Measurements from ENCODE around the gene NCOR2. TPM values are rescaled to one million over a fixed set of nuclear protein-coding genes. Genes with fewer than 3 reads are reported as not detected.

Gene NCOR2
- polyA plus RNA-seq, 1 donor (not counting 4 experiments of a cell fraction or from before 2014, with no cell fraction given): 4.7 TPM

DNA sequence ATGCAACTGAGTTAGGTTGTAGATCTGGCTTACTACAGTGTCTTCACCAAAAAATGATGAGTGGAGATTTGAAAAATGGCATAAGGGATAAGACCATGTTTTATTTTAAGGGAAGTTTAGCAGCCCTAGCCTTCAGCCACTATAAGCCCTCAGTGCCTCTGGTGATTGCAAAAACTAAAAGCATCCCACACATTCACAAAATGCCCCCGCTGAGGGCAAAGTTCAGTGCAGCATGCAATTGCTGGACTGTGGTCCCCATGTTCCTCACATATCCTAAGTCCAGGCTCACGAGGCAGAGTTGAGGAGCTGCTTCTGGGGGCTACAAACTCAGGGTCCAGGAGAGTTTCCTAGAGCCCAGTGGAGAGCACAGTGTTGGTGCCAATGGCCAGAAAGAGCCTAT, 29.6 kb upstream of the NCOR2 start:
- dilution Hi-C loops (cut with MboI; ENCODE audit: extremely low pct_ligation_motif_present, low sequenced_read_pairs): no loop called here

GRCh38 chr12:124595444-124595843, 28.0 kb upstream of the NCOR2 start:
- H3K9me3 ChIP-seq (ENCODE audit: control insufficient read depth, low read depth, low read length): no peaks in the 10 kb centered on the region
- H3K4me2 ChIP-seq (ENCODE audit: control insufficient read depth, extremely low read depth, insufficient read depth, low read depth, low read length): no peak overlapping the region
- H3K4me1 ChIP-seq (ENCODE audit: control insufficient read depth, extremely low read depth, insufficient read depth, low read length): peaks cover 15% of the 10 kb centered on the region
- H3K4me3 ChIP-seq (ENCODE audit: control insufficient read depth in 2 of 3, extremely low read depth in 1 of 3, insufficient read depth in 2 of 3, low read depth in 1 of 3, low read length in 3 of 3): no peak overlapping the region
- no peaks in the 10 kb centered on the region for H3K79me2 ChIP-seq (ENCODE audit: control insufficient read depth, insufficient read depth, low read length)
- H4K20me1 ChIP-seq (ENCODE audit: control insufficient read depth, extremely low read depth, insufficient read depth, low read length): no peaks in the 10 kb centered on the region
- DNase-seq (ENCODE audit: low read depth, low spot score) (no peak), FAIRE-seq (no peak)
- no peaks in the 10 kb centered on the region for H3K36me3 ChIP-seq (ENCODE audit: control insufficient read depth in 2 of 2, extremely low read depth in 1 of 2, insufficient read depth in 2 of 2, low read length in 2 of 2)
- no peaks in the 10 kb centered on the region for H3K9me1 ChIP-seq (ENCODE audit: control insufficient read depth, extremely low read depth, insufficient read depth, low read length)
- dilution Hi-C loops (cut with MboI; ENCODE audit: extremely low pct_ligation_motif_present, low sequenced_read_pairs): no loop called here
- no peak overlapping the region for H3K27ac ChIP-seq (ENCODE audit: control insufficient read depth, insufficient read depth, low read length)
- no peak overlapping the region for H3K9ac ChIP-seq (ENCODE audit: control insufficient read depth, extremely low read depth, insufficient read depth, low read length)
- TF ChIP-seq CTCF (optimal IDR thresholded peaks at IDR 0.05 in 1 of 3, IDR thresholded peaks at IDR 0.05 in 1 of 3, conservative IDR thresholded peaks at IDR 0.05 in 1 of 3; ENCODE audit: extremely low read depth in 1 of 3, insufficient read depth in 2 of 3, low read length in 3 of 3) (no peak), EZH2 (IDR thresholded peaks at IDR 0.05; ENCODE audit: low read length) (no peak)
- H3K27me3 ChIP-seq (ENCODE audit: control insufficient read depth, extremely low read depth, insufficient read depth, low read length): no peaks in the 10 kb centered on the region
- no peak overlapping the region for H2AFZ ChIP-seq (ENCODE audit: control insufficient read depth, low read length)

More for the DNA sequence above, 29.6 kb upstream of the NCOR2 start:
- H3K36me3 ChIP-seq (ENCODE audit: control insufficient read depth in 2 of 2, extremely low read depth in 1 of 2, insufficient read depth in 2 of 2, low read length in 2 of 2): no peaks in the 10 kb centered on the region
- peaks cover 10% of the 10 kb centered on the region for H3K4me1 ChIP-seq (ENCODE audit: control insufficient read depth, extremely low read depth, insufficient read depth, low read length)
- no peaks in the 10 kb centered on the region for H3K27me3 ChIP-seq (ENCODE audit: control insufficient read depth, extremely low read depth, insufficient read depth, low read length)
- H2AFZ ChIP-seq (ENCODE audit: control insufficient read depth, low read length): no peak overlapping the region
- no peaks in the 10 kb centered on the region for H3K79me2 ChIP-seq (ENCODE audit: control insufficient read depth, insufficient read depth, low read length)
- FAIRE-seq (no peak), DNase-seq (ENCODE audit: low read depth, low spot score) (no peak)
- H3K27ac ChIP-seq (ENCODE audit: control insufficient read depth, insufficient read depth, low read length): no peak overlapping the region
- TF ChIP-seq CTCF (optimal IDR thresholded peaks at IDR 0.05 in 1 of 3, IDR thresholded peaks at IDR 0.05 in 1 of 3, conservative IDR thresholded peaks at IDR 0.05 in 1 of 3; ENCODE audit: extremely low read depth in 1 of 3, insufficient read depth in 2 of 3, low read length in 3 of 3): no peak
- no peak for TF ChIP-seq EZH2 (IDR thresholded peaks at IDR 0.05; ENCODE audit: low read length)
- no peaks in the 10 kb centered on the region for H3K9me3 ChIP-seq (ENCODE audit: control insufficient read depth, low read depth, low read length)
- no peak overlapping the region for H3K4me3 ChIP-seq (ENCODE audit: control insufficient read depth in 2 of 3, extremely low read depth in 1 of 3, insufficient read depth in 2 of 3, low read depth in 1 of 3, low read length in 3 of 3)
- H3K4me2 ChIP-seq (ENCODE audit: control insufficient read depth, extremely low read depth, insufficient read depth, low read depth, low read length): no peak overlapping the region
- H4K20me1 ChIP-seq (ENCODE audit: control insufficient read depth, extremely low read depth, insufficient read depth, low read length): no peaks in the 10 kb centered on the region
- no peaks in the 10 kb centered on the region for H3K9me1 ChIP-seq (ENCODE audit: control insufficient read depth, extremely low read depth, insufficient read depth, low read length)
- no peak overlapping the region for H3K9ac ChIP-seq (ENCODE audit: control insufficient read depth, extremely low read depth, insufficient read depth, low read length)

Data from keratinocyte (primary cell).